ENCODE data around the gene C20orf202.

GRCh38 chr20:1232286-1233111, 29.2 kb downstream of the C20orf202 start:
- no peak for TF ChIP-seq TEAD4 (CRISPR knock-in tag; IDR thresholded peaks at IDR 0.05)
- TF ChIP-seq, protein P1, sequence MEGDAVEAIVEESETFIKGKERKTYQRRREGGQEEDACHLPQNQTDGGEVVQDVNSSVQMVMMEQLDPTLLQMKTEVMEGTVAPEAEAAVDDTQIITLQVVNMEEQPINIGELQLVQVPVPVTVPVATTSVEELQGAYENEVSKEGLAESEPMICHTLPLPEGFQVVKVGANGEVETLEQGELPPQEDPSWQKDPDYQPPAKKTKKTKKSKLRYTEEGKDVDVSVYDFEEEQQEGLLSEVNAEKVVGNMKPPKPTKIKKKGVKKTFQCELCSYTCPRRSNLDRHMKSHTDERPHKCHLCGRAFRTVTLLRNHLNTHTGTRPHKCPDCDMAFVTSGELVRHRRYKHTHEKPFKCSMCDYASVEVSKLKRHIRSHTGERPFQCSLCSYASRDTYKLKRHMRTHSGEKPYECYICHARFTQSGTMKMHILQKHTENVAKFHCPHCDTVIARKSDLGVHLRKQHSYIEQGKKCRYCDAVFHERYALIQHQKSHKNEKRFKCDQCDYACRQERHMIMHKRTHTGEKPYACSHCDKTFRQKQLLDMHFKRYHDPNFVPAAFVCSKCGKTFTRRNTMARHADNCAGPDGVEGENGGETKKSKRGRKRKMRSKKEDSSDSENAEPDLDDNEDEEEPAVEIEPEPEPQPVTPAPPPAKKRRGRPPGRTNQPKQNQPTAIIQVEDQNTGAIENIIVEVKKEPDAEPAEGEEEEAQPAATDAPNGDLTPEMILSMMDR (IDR thresholded peaks at IDR 0.05): no peak
- TF ChIP-seq FOXP4 (CRISPR knock-in tag; IDR thresholded peaks at IDR 0.05): no peak

All from WTC11 (cell line).